ENCODE data around the gene CCR7.
"Not testable (repeated sequence)": the region's sequence is repeated elsewhere in the genome, so short reads cannot be mapped to it uniquely, and the experiment has no call there.

The CCR7 gene

DNA sequence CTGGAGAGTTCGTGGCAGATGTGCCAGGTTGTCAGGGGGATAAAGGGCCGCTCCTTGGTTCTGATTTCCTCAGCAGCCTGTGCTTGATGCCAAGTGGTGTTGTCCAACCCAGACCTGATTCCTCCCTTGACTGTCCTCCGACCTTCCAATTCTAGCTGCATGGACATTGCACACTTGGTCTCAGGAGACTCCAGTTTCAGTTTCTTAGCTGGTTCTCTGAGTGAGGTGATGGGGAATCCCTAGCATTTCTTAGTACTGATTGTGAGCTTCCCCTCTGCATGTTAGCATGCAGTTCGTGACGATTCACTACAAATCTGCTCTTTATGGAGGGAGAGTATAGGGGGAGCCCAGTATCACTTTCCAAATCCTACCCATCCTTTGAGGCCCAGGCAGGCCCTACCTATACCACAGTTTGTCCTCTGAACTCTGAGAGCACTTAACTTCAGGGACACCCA, 12.4 kb upstream of the CCR7 start:
- TF ChIP-seq, protein P1, sequence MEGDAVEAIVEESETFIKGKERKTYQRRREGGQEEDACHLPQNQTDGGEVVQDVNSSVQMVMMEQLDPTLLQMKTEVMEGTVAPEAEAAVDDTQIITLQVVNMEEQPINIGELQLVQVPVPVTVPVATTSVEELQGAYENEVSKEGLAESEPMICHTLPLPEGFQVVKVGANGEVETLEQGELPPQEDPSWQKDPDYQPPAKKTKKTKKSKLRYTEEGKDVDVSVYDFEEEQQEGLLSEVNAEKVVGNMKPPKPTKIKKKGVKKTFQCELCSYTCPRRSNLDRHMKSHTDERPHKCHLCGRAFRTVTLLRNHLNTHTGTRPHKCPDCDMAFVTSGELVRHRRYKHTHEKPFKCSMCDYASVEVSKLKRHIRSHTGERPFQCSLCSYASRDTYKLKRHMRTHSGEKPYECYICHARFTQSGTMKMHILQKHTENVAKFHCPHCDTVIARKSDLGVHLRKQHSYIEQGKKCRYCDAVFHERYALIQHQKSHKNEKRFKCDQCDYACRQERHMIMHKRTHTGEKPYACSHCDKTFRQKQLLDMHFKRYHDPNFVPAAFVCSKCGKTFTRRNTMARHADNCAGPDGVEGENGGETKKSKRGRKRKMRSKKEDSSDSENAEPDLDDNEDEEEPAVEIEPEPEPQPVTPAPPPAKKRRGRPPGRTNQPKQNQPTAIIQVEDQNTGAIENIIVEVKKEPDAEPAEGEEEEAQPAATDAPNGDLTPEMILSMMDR (IDR thresholded peaks at IDR 0.05; ENCODE audit: insufficient read depth, low read depth, low read length, missing control alignments), result no peak
- no peak for DNase-seq (ENCODE audit: low read depth)
- H3K4me3 ChIP-seq (ENCODE audit: low read length), result no peak overlapping the region

DNA sequence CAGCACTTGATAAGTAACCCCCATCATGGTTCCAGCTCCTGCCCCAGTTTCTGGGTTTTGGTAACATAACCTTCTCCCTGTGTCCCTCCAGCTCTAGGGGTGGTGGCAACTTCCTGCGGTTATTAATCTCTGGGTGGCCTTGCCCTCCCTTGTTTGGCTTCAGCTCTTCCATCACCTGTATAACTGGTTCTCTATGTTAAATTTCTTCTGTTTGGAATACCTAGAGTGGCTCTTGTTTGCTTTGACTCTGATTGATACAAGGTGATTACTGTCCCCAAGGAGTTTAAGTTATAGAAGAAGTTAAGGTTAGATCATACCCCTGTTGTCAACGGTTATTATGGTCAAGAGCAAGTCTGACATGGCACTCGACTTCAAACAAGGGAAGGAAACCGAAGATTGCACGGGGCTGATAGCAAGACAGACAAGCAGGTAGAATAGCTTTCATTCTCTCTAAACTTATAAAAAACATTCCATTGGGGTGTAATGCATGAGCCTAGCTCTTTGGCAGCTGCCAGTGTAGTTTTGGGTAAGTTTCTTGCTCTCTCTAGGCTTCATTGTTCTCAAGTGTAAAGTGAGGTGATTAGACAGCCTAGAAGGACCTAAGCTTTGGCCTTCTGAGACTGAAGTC, 11.0 kb upstream of the CCR7 start:
- no peak for DNase-seq (ENCODE audit: low read depth)
- TF ChIP-seq, protein P1 (IDR thresholded peaks at IDR 0.05; ENCODE audit: insufficient read depth, low read depth, low read length, missing control alignments), result no peak
- no peak overlapping the region for H3K4me3 ChIP-seq (ENCODE audit: low read length)

DNA sequence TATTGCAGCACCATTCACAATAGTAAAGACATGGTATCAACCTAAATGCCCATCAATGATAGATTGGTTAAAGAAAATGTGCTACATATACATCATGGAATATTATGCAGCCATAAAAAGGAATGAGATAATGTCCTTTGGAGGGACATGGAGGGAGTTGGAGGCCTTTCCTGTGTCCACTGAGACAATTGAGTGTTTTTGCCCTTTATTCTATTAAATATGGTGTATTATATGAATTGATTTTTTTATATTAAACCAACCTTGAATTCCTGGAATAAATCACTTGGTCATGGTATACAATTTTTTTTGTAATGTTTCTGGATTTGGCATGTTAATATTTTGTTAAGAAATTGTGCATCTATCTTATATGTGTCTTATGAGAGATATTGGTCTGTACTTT, 9.0 kb upstream of the CCR7 start:
- no peak overlapping the region for H3K4me3 ChIP-seq (ENCODE audit: low read length)
- TF ChIP-seq, protein P1 (IDR thresholded peaks at IDR 0.05; ENCODE audit: insufficient read depth, low read depth, low read length, missing control alignments), result no peak
- DNase-seq (ENCODE audit: low read depth), result no peak

DNA sequence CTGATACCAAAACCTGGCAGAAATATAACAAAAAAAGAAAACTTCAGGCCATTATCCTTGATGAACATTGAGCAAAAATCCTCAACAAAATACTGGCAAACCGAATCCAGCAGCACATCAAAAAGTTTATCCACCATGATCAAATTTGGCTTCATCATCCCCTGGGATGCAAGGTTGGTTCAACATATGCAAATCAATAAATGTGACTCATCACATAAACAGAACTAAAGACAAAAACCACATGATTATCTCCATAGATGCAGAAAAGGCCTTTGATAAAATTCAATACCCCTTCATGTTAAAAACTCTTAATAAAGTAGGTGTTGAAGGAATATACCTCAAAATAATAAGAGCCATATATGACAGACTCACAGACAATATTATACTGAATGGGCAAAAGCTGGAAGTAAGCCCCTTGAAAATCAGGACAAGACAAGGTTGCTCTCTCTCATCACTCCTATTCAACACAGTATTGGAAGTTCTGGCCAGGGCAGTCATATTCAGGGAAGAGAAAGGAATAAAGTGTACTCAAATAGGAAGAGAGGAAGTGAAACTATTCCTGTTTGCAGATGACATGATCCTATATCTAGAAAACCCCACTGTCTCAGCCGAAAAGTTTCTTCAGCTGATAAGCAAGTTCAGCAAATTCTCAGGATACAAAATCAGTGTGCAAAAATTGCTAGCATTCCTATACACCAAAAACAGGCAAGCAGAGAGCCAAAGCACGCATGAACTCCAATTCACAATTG, 7.1 kb upstream of the CCR7 start:
- DNase-seq (ENCODE audit: low read depth); H3K4me3 ChIP-seq (ENCODE audit: low read length): not testable (repeated sequence)

DNA sequence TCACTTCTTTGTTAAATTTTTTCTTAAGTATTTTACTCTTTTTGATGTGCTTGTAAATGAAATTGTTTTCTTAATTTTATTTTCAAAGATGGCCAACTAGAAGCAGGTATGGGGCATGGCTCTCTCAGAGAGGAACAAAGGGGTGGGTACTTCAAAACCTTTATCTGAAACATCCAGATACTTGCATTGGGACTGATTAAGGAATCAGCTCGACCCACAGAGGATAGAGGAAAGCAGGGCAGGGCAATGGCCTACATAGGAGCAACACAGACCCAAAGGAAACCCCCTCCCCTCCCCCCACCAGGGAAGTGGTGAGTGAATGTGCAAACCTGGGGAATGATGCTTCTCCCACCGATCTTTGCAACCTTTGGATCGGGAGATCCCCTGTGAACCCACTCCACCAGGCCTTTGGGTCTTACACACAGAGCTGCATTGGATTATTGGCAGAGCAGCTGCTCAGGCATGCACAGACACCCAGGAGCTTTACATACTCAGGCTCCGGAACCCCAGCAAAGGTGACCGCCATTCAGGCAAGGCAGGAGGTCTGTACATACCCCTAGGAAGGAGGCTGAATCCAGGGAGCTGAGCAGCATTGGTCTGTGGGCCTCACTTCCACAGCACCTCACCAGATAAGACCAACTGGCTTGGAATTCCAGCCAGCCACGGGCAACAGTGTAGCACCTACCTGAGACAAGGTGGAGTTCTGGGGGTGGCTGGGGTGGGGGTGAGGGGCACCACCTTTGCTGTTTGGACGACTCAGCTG, 3.0 kb upstream of the CCR7 start:
- TF ChIP-seq, protein P1 (IDR thresholded peaks at IDR 0.05; ENCODE audit: insufficient read depth, low read depth, low read length, missing control alignments), result no peak
- no peak for DNase-seq (ENCODE audit: low read depth)
- no peak overlapping the region for H3K4me3 ChIP-seq (ENCODE audit: low read length)

DNA sequence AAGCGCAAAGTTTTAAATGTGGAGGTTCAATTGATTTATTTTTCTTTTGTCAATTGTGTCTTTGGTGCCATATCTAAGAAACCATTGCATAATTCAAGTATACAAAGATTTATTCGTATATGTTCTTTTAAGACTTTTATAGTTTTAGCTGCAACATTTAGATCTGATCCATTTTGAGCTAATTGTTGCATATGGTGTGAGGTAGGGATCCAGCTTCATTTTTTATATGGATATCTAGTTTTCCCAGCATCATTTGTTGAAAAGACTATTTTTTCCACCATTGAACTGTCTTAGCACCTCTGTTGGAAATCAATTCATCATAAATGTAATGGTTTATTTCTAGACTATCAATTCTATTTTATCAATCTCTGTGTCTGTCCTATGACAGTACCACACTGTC, 2.1 kb upstream of the CCR7 start:
- no peak for DNase-seq (ENCODE audit: low read depth)
- H3K4me3 ChIP-seq (ENCODE audit: low read length), result no peak overlapping the region
- TF ChIP-seq, protein P1 (IDR thresholded peaks at IDR 0.05; ENCODE audit: insufficient read depth, low read depth, low read length, missing control alignments), result no peak

DNA sequence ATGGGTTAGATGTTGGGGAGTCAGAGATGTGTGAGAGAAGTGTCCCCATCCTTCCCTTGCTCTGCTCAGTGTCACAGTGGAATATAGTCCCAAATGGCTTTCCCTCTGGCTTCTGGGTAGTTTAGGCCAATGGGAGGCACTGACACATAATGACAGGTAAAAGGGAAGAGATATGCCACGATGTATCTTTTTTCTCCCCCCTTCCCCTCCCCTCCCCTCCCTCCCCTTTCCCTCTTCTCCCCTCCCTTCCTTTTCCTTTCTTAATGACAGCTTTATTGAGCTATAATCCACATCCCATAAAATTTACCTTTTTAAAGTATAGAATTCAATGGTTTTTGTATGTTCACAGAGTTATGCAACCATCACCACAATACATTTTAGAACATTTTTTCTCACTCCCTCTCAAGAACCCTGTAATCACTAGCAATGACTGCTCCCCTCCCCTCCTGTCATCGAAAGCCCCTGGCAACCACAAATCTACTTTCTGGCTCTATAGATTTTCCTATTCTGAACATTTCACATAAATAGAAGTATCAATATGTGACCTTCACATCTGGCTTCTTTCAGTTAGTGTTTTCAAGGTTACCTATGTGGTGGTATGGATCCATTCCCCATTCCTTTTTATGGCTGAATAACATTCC, 617 bp upstream of the CCR7 start:
- no peak for DNase-seq (ENCODE audit: low read depth)
- H3K4me3 ChIP-seq (ENCODE audit: low read length), result no peak overlapping the region
- TF ChIP-seq, protein P1 (IDR thresholded peaks at IDR 0.05; ENCODE audit: insufficient read depth, low read depth, low read length, missing control alignments), result no peak
